ENCODE measurements around the gene KXD1. TPM values are rescaled to one million over a fixed set of nuclear protein-coding genes. Genes with fewer than 3 reads are reported as not detected.
A peak's percentile ranks its signal among the peaks of the same experiment; 100 is the strongest.

KXD1 gene
- polyA plus RNA-seq, 1 donor = 62.4 TPM

GRCh38 chr19:18607226-18608101 lies 49.8 kb downstream of the KXD1 start:
- WGBS (ENCODE audit: insufficient coverage, low lambda C conversion rate) = no CpG with 5 or more reads among the region's 68 CpGs
- no peaks in the 10 kb centered on the region for H3K36me3 ChIP-seq (ENCODE audit: control insufficient read depth, insufficient read depth, low read length)
- H3K9me3 ChIP-seq (ENCODE audit: control insufficient read depth, low read depth, low read length) = peaks cover 17% of the 10 kb centered on the region
- peaks cover 93% of the 10 kb centered on the region for H3K27me3 ChIP-seq (ENCODE audit: control insufficient read depth, insufficient read depth, low read length)
- H3K4me3 ChIP-seq (ENCODE audit: low read length) = no peak overlapping the region
- no peak for DNase-seq
- H3K4me1 ChIP-seq (ENCODE audit: control insufficient read depth, insufficient read depth, low read length) = peaks cover 17% of the 10 kb centered on the region
- H3K27ac ChIP-seq (ENCODE audit: low read length) = no peak overlapping the region

GRCh38 chr19:18608102-18608804 lies 50.6 kb downstream of the KXD1 start:
- Histone ChIP-seq H3K4me1 (ENCODE audit: control insufficient read depth, insufficient read depth, low read length) (peaks cover 17% of the 10 kb centered on the region), H3K27ac (ENCODE audit: low read length) (no peak overlapping the region), H3K4me3 (ENCODE audit: low read length) (no peak overlapping the region), H3K9me3 (ENCODE audit: control insufficient read depth, low read depth, low read length) (peaks cover 17% of the 10 kb centered on the region), H3K36me3 (ENCODE audit: control insufficient read depth, insufficient read depth, low read length) (no peaks in the 10 kb centered on the region), H3K27me3 (ENCODE audit: control insufficient read depth, insufficient read depth, low read length) (peaks cover 92% of the 10 kb centered on the region)
- no peak for DNase-seq
- WGBS (ENCODE audit: insufficient coverage, low lambda C conversion rate) = no CpG with 5 or more reads among the region's 5 CpGs

GRCh38 chr19:18608805-18609716 lies 51.4 kb downstream of the KXD1 start:
- DNase-seq = no peak
- WGBS (ENCODE audit: insufficient coverage, low lambda C conversion rate) = 30% methylated on average over 2 of the region's 9 CpGs
- Histone ChIP-seq H3K27ac (ENCODE audit: low read length) (no peak overlapping the region), H3K4me1 (ENCODE audit: control insufficient read depth, insufficient read depth, low read length) (peaks cover 17% of the 10 kb centered on the region), H3K9me3 (ENCODE audit: control insufficient read depth, low read depth, low read length) (peaks cover 17% of the 10 kb centered on the region), H3K27me3 (ENCODE audit: control insufficient read depth, insufficient read depth, low read length) (peaks cover 92% of the 10 kb centered on the region), H3K4me3 (ENCODE audit: low read length) (no peak overlapping the region), H3K36me3 (ENCODE audit: control insufficient read depth, insufficient read depth, low read length) (no peaks in the 10 kb centered on the region)

- Histone ChIP-seq H3K27ac (ENCODE audit: low read length) (no peak overlapping the region), H3K27me3 (ENCODE audit: control insufficient read depth, insufficient read depth, low read length) (peaks cover 92% of the 10 kb centered on the region), H3K4me1 (ENCODE audit: control insufficient read depth, insufficient read depth, low read length) (peaks cover 17% of the 10 kb centered on the region), H3K36me3 (ENCODE audit: control insufficient read depth, insufficient read depth, low read length) (no peaks in the 10 kb centered on the region), H3K4me3 (ENCODE audit: low read length) (no peak overlapping the region), H3K9me3 (ENCODE audit: control insufficient read depth, low read depth, low read length) (peaks cover 17% of the 10 kb centered on the region)
- no CpG with 5 or more reads among the region's 2 CpGs for WGBS (ENCODE audit: insufficient coverage, low lambda C conversion rate)
- no peak for DNase-seq
Observed at GRCh38 chr19:18609717-18610051, 52.0 kb downstream of the KXD1 start.

GRCh38 chr19:18610245-18610555 lies 52.5 kb downstream of the KXD1 start:
- no peaks in the 10 kb centered on the region for H3K36me3 ChIP-seq (ENCODE audit: control insufficient read depth, insufficient read depth, low read length)
- peaks cover 17% of the 10 kb centered on the region for H3K4me1 ChIP-seq (ENCODE audit: control insufficient read depth, insufficient read depth, low read length)
- no peak overlapping the region for H3K4me3 ChIP-seq (ENCODE audit: low read length)
- H3K9me3 ChIP-seq (ENCODE audit: control insufficient read depth, low read depth, low read length) = peaks cover 14% of the 10 kb centered on the region
- H3K27me3 ChIP-seq (ENCODE audit: control insufficient read depth, insufficient read depth, low read length) = peaks cover 92% of the 10 kb centered on the region
- no peak for DNase-seq
- H3K27ac ChIP-seq (ENCODE audit: low read length) = no peak overlapping the region
- WGBS (ENCODE audit: insufficient coverage, low lambda C conversion rate) = no CpG with 5 or more reads among the region's 3 CpGs

- Histone ChIP-seq H3K4me1 (ENCODE audit: control insufficient read depth, insufficient read depth, low read length) (peaks cover 17% of the 10 kb centered on the region), H3K36me3 (ENCODE audit: control insufficient read depth, insufficient read depth, low read length) (no peaks in the 10 kb centered on the region), H3K9me3 (ENCODE audit: control insufficient read depth, low read depth, low read length) (peaks cover 12% of the 10 kb centered on the region), H3K27ac (ENCODE audit: low read length) (no peak overlapping the region), H3K4me3 (ENCODE audit: low read length) (no peak overlapping the region), H3K27me3 (ENCODE audit: control insufficient read depth, insufficient read depth, low read length) (peaks cover 92% of the 10 kb centered on the region)
- DNase-seq = no peak
- WGBS (ENCODE audit: insufficient coverage, low lambda C conversion rate) = no CpG with 5 or more reads among the region's 45 CpGs
Observed at GRCh38 chr19:18610556-18611326, 53.1 kb downstream of the KXD1 start.

GRCh38 chr19:18611327-18612050 lies 53.8 kb downstream of the KXD1 start:
- Histone ChIP-seq H3K4me1 (ENCODE audit: control insufficient read depth, insufficient read depth, low read length) (peaks cover 17% of the 10 kb centered on the region), H3K36me3 (ENCODE audit: control insufficient read depth, insufficient read depth, low read length) (no peaks in the 10 kb centered on the region), H3K4me3 (ENCODE audit: low read length) (no peak overlapping the region), H3K9me3 (ENCODE audit: control insufficient read depth, low read depth, low read length) (peaks cover 12% of the 10 kb centered on the region), H3K27me3 (ENCODE audit: control insufficient read depth, insufficient read depth, low read length) (peaks cover 94% of the 10 kb centered on the region), H3K27ac (ENCODE audit: low read length) (no peak overlapping the region)
- DNase-seq = no peak
- 0% methylated on average over 3 of the region's 62 CpGs for WGBS (ENCODE audit: insufficient coverage, low lambda C conversion rate)

GRCh38 chr19:18612051-18612771 lies 54.5 kb downstream of the KXD1 start:
- Histone ChIP-seq H3K4me1 (ENCODE audit: control insufficient read depth, insufficient read depth, low read length) (peaks cover 16% of the 10 kb centered on the region), H3K4me3 (ENCODE audit: low read length) (peak overlapping the region; percentile 10), H3K27ac (ENCODE audit: low read length) (no peak overlapping the region), H3K27me3 (ENCODE audit: control insufficient read depth, insufficient read depth, low read length) (peaks cover 89% of the 10 kb centered on the region), H3K36me3 (ENCODE audit: control insufficient read depth, insufficient read depth, low read length) (no peaks in the 10 kb centered on the region), H3K9me3 (ENCODE audit: control insufficient read depth, low read depth, low read length) (peaks cover 16% of the 10 kb centered on the region)
- DNase-seq = no peak
- WGBS (ENCODE audit: insufficient coverage, low lambda C conversion rate) = no CpG with 5 or more reads among the region's 30 CpGs
